DND-41 (cell line): ENCODE data around the gene SRRM2.

Experiments used
- ATAC-seq: fragments of 200-7000 bp; cut with Tn5 transposase; 3 replicates; pipeline ENCODE4 v1.9.1; 2021; ENCODE audit warnings: low read depth; ENCODE audit not compliant: insufficient read depth
- DNase-seq: peaks from one replicate; pipeline ENCODE4 v3.0.0-alpha.2; 2020
- H2AFZ ChIP-seq: 2 replicates; pipeline ENCODE4 v1.6.0; 2012; ENCODE audit warnings: low read depth, low read length
- H3K27ac ChIP-seq: 2 replicates; pipeline ENCODE4 v1.5.1; 2012; ENCODE audit warnings: low read length, inconsistent platforms
- H3K27me3 ChIP-seq: fragments of 200-600 bp; sonication (generic); 2 replicates; pipeline ENCODE4 v1.6.0; 2012; ENCODE audit warnings: low read length, mild to moderate bottlenecking, inconsistent platforms; ENCODE audit not compliant: insufficient read depth, poor library complexity
- H3K36me3 ChIP-seq: 2 replicates; pipeline ENCODE4 v1.5.1; 2012; ENCODE audit warnings: low read length, inconsistent platforms; ENCODE audit not compliant: insufficient read depth
- H3K4me1 ChIP-seq: 2 replicates; pipeline ENCODE4 v1.5.1; 2012; ENCODE audit warnings: mild to moderate bottlenecking, low read length; ENCODE audit not compliant: insufficient read depth
- H3K4me2 ChIP-seq: 2 replicates; pipeline ENCODE4 v1.6.0; 2012; ENCODE audit warnings: mild to moderate bottlenecking, moderate library complexity, low read length, inconsistent platforms; ENCODE audit not compliant: insufficient read depth
- H3K4me3 ChIP-seq, 2 experiments: fragments of 200-600 bp in 1 of 2; shearing (Covaris generic) in 1 of 2; 2 replicates each; pipeline ENCODE4 v1.5.1; 2012 to 2016; ENCODE audit warnings: inconsistent platforms in 2 of 2, low read length in 2 of 2, mild to moderate bottlenecking in 2 of 2, low read depth in 1 of 2, moderate library complexity in 1 of 2
- H3K79me2 ChIP-seq: 2 replicates; pipeline ENCODE4 v1.6.0; 2012; ENCODE audit warnings: low read length, inconsistent platforms; ENCODE audit not compliant: insufficient read depth
- H3K9ac ChIP-seq: 2 replicates; pipeline ENCODE4 v1.6.0; 2012; ENCODE audit warnings: low read depth, mild to moderate bottlenecking, inconsistent platforms, low read length, moderate library complexity
- H3K9me3 ChIP-seq: 2 replicates; pipeline ENCODE4 v1.5.1; 2012; ENCODE audit warnings: low read length, moderate library complexity, mild to moderate bottlenecking, inconsistent platforms; ENCODE audit not compliant: insufficient read depth, severe bottlenecking
- H4K20me1 ChIP-seq: 2 replicates; pipeline ENCODE4 v1.6.0; 2012; ENCODE audit warnings: low read length; ENCODE audit not compliant: insufficient read depth
- EZH2 ChIP-seq: IDR thresholded peaks from 3 replicates; pipeline ENCODE4 v1.6.1; 2012; ENCODE audit warnings: borderline replicate concordance, low read depth, mild to moderate bottlenecking, moderate library complexity, low read length, inconsistent platforms; ENCODE audit not compliant: severe bottlenecking
- TF ChIP-seq, protein P1 (sequence below): IDR thresholded peaks from 2 replicates; pipeline ENCODE4 v1.5.1; 2012; ENCODE audit warnings: borderline replicate concordance, low read length, moderate library complexity, mild to moderate bottlenecking; ENCODE audit not compliant: poor library complexity, severe bottlenecking; ENCODE audit errors: extremely low read depth

Gene SRRM2

DNA sequence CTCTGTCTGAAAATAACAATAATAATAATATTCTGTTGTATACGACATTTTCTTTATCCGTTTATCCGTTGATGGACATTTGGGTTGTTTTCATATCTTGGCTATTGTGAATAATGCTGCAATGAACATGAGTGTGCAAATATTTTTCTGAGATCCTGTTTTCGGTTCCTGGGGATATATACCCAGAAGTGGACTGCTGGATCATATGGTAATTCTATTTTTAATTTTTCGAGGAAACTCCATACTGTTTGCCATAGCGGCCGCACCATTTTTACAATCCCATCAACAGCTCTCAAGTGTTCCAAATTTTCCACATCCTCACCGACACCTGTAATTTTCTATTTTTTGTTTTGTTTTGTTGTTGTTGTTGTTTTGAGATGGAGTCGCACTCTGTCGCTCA, 40.5 kb downstream of the SRRM2 start:
- H3K36me3 ChIP-seq: no peaks in the 10 kb centered on the region
- no peak overlapping the region for H3K27ac ChIP-seq
- H3K4me2 ChIP-seq: no peak overlapping the region
- H3K27me3 ChIP-seq: peaks cover 12% of the 10 kb centered on the region
- no peak overlapping the region for H3K4me3 ChIP-seq
- TF ChIP-seq, protein P1, sequence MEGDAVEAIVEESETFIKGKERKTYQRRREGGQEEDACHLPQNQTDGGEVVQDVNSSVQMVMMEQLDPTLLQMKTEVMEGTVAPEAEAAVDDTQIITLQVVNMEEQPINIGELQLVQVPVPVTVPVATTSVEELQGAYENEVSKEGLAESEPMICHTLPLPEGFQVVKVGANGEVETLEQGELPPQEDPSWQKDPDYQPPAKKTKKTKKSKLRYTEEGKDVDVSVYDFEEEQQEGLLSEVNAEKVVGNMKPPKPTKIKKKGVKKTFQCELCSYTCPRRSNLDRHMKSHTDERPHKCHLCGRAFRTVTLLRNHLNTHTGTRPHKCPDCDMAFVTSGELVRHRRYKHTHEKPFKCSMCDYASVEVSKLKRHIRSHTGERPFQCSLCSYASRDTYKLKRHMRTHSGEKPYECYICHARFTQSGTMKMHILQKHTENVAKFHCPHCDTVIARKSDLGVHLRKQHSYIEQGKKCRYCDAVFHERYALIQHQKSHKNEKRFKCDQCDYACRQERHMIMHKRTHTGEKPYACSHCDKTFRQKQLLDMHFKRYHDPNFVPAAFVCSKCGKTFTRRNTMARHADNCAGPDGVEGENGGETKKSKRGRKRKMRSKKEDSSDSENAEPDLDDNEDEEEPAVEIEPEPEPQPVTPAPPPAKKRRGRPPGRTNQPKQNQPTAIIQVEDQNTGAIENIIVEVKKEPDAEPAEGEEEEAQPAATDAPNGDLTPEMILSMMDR: no peak
- no peak for TF ChIP-seq EZH2
- H2AFZ ChIP-seq: no peak overlapping the region
- H3K4me1 ChIP-seq: no peaks in the 10 kb centered on the region
- H3K79me2 ChIP-seq: no peaks in the 10 kb centered on the region
- no peak for ATAC-seq
- no peaks in the 10 kb centered on the region for H3K9me3 ChIP-seq
- H3K9ac ChIP-seq: no peak overlapping the region
- no peaks in the 10 kb centered on the region for H4K20me1 ChIP-seq
- no peak for DNase-seq

DNA sequence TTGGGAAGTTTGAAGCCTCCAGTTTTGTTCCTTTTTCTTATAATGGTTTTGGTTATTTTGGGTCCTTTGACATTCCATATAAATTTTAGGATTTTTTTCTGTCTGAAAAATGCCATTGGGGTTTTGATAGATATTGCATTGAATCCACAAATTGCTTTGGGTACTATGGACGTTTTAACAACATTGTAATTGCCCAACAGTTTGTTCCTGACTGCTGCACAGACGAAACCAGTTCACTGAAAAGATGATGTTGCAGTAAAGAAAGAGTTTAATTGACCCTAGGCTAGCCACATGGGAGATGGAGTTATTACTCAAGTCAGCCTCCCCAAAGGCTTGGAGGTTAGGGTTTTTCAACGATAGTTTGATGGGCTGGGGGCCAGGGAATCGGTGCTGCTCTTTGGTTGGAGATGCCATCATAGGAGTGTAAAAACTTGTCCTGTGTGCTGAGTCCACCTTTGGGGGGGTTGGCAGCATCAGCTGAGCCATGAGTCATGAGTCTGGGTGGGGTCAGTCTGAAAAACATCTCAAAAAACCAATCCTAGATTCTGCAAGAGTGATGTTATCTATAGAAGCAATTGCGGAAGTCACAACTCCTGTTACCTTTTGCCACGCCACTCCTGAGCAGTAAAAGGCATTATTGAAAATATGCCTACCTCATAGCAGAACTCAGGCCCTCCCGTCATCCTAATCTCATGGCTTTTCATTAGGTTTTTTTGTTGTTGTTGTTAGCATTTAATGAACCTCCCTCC, 43.1 kb downstream of the SRRM2 start:
- no peak overlapping the region for H3K4me3 ChIP-seq
- ATAC-seq (no peak), DNase-seq (no peak)
- H3K36me3 ChIP-seq: no peaks in the 10 kb centered on the region
- H3K4me2 ChIP-seq: no peak overlapping the region
- H3K27me3 ChIP-seq: peaks cover 8% of the 10 kb centered on the region
- TF ChIP-seq, protein P1: no peak
- no peak for TF ChIP-seq EZH2
- H3K9me3 ChIP-seq: no peaks in the 10 kb centered on the region
- H3K79me2 ChIP-seq: no peaks in the 10 kb centered on the region
- H2AFZ ChIP-seq: no peak overlapping the region
- no peak overlapping the region for H3K27ac ChIP-seq
- no peaks in the 10 kb centered on the region for H3K4me1 ChIP-seq
- no peaks in the 10 kb centered on the region for H4K20me1 ChIP-seq
- no peak overlapping the region for H3K9ac ChIP-seq

DNA sequence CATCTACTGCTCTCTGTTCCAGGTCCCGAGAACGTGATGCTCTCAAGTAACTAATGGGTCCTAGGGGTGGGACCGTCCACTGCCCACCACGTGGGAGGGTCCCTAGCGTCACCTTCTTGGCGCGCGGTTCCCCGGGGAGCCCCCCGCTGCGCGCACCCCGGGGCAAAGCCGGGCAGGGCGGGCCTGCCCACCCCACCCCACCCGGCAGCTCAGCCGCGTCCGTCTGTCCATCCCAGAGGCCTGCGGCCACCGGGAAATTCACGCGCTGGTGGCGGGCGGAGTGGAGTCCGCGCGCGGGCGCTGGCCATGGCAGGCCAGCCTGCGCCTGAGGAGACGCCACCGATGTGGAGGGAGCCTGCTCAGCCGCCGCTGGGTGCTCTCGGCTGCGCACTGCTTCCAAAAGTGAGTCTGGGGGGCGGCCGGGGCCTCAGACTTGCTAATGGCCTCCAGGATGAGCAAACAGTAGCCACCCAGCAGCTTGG, 46.3 kb downstream of the SRRM2 start:
- Histone ChIP-seq H3K9me3 (no peaks in the 10 kb centered on the region), H3K79me2 (no peaks in the 10 kb centered on the region), H3K9ac (no peak overlapping the region), H3K4me2 (no peak overlapping the region), H2AFZ (no peak overlapping the region), H3K4me1 (no peaks in the 10 kb centered on the region), H3K4me3 (no peak overlapping the region), H3K27me3 (no peaks in the 10 kb centered on the region), H3K27ac (no peak overlapping the region), H4K20me1 (no peaks in the 10 kb centered on the region), H3K36me3 (no peaks in the 10 kb centered on the region)
- no peak for TF ChIP-seq EZH2
- TF ChIP-seq, protein P1: no peak
- ATAC-seq (no peak), DNase-seq (no peak)
